Aorta (tissue), 5 donors: ENCODE results near the gene IFNGR2. TPM values are rescaled to one million over a fixed set of nuclear protein-coding genes. Genes with fewer than 3 reads are reported as not detected.
"Not testable (repeated sequence)": the region's sequence is repeated elsewhere in the genome, so short reads cannot be mapped to it uniquely, and the experiment has no call there.

ENCODE experiments used
- ATAC-seq: fragments of 200-7000 bp; cut with Tn5 transposase; one replicate; pipeline ENCODE4 v1.9.1; 2022; ENCODE audit warnings: moderate library complexity; ENCODE audit not compliant: low FRiP score
- DNase-seq, 2 donors: peaks; one replicate each; pipeline ENCODE4 v3.0.0-alpha.2; 2020
- H3K27ac ChIP-seq, 2 donors: one replicate each; pipeline ENCODE4 v1.5.1; 2013; ENCODE audit warnings: low read length in 2 of 2, mild to moderate bottlenecking in 2 of 2, moderate library complexity in 2 of 2, control low read depth in 1 of 2, inconsistent platforms in 1 of 2, low read depth in 1 of 2
- H3K27me3 ChIP-seq, 2 donors: one replicate each; pipeline ENCODE4 v1.6.1; 2013; ENCODE audit warnings: control low read depth in 1 of 2, low read length in 1 of 2, mild to moderate bottlenecking in 1 of 2, moderate library complexity in 1 of 2; ENCODE audit not compliant: insufficient read depth in 2 of 2, control insufficient read depth in 1 of 2
- H3K36me3 ChIP-seq, 2 donors: one replicate each; pipeline ENCODE4 v1.6.1; 2013; ENCODE audit warnings: control low read depth in 1 of 2, low read length in 1 of 2, mild to moderate bottlenecking in 1 of 2; ENCODE audit not compliant: insufficient read depth in 2 of 2, control insufficient read depth in 1 of 2
- H3K4me1 ChIP-seq, 2 donors: one replicate each; pipeline ENCODE4 v1.6.1; 2013; ENCODE audit warnings: low read length in 2 of 2, control low read depth in 1 of 2, mild to moderate bottlenecking in 1 of 2, moderate library complexity in 1 of 2; ENCODE audit not compliant: insufficient read depth in 2 of 2, control insufficient read depth in 1 of 2
- H3K4me3 ChIP-seq, 2 donors: one replicate each; pipeline ENCODE4 v1.5.1; 2013; ENCODE audit warnings: low read length in 2 of 2, control low read depth in 1 of 2, mild to moderate bottlenecking in 1 of 2
- H3K9me3 ChIP-seq: one replicate; pipeline ENCODE4 v1.6.1; 2013; ENCODE audit warnings: mild to moderate bottlenecking, low read length; ENCODE audit not compliant: control insufficient read depth
- WGBS, 2 donors: extraction: QIAGEN DNeasy Blood & Tissue Kit; methylation state at CpG; one replicate each; pipeline ENCODE4 v1.1.7; 2013; 5-methylcytosine and 5-hydroxymethylcytosine counted together
- intact Hi-C, 2 donors: fragments of 100-400 bp; cut with DNase I; formaldehyde crosslinking; loops; one replicate each; pipeline versions ENCODE4 v1.14.2 to v1.15.0; 2022
- polyA plus RNA-seq, 2 donors: library from polyadenylated mRNA; stranded (reverse); fragments of 200-250 nt; gene quantifications; one replicate each; pipeline ENCODE4 v1.2.3, GENCODE V29; 2013
- total RNA-seq, 2 donors: library from RNA; stranded (reverse); fragmentation: NEBNext Ultra II Directional; extraction: Animal tissue kit (Norgen Biotek cat#: 25700); gene quantifications; one replicate each; pipeline ENCODE4 v1.2.1, GENCODE V29; 2021
- donor health status: healthy with polysubstance abuse.
- donor health status: Bipolar disorder and iron deficiency.
- donor health status: DM: no; HTN: no; CAD: no.
- donor health status: DM: no; HTN: no; CAD: no.
- donor health status: DM: yes; HTN: yes; CAD: no.

The IFNGR2 gene
- total and polyA plus RNA-seq, 4 donors: 54.1 to 81.1 (median 62.7) TPM

DNA sequence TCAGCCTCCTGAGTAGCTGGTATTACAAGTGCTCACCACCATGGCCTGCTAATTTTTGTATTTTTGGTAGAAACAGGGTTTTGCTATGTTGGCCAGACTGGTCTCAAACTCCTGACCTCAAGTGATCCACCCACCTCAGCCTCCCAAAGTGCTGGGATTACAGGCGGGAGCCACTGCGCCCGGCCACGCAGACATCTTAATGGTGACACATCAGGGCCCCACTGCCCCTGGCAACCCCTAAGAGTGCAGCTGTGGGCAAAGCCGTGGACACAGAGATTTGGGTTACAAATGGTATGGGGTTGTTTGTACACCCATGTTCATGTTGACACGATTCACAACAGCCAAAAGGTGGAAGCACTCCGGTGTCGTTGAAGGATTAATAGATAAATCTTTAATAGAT, 29.8 kb downstream of the IFNGR2 start:
- whole genome bisulfite sequencing, 2 donors: 91 to 93% methylated on average over 8 of the region's 8 CpGs
- DNase-seq (no peak), ATAC-seq (no peak)
- no peaks in the 10 kb centered on the region for H3K9me3 ChIP-seq
- H3K27ac ChIP-seq: no peak overlapping the region
- intact Hi-C loops: no loop called here
- H3K36me3 ChIP-seq: peaks cover 3 to 7% of the 10 kb centered on the region in 2 donors
- no peaks in the 10 kb centered on the region for H3K27me3 ChIP-seq
- H3K4me3 ChIP-seq: no peak overlapping the region
- no peaks in the 10 kb centered on the region for H3K4me1 ChIP-seq

DNA sequence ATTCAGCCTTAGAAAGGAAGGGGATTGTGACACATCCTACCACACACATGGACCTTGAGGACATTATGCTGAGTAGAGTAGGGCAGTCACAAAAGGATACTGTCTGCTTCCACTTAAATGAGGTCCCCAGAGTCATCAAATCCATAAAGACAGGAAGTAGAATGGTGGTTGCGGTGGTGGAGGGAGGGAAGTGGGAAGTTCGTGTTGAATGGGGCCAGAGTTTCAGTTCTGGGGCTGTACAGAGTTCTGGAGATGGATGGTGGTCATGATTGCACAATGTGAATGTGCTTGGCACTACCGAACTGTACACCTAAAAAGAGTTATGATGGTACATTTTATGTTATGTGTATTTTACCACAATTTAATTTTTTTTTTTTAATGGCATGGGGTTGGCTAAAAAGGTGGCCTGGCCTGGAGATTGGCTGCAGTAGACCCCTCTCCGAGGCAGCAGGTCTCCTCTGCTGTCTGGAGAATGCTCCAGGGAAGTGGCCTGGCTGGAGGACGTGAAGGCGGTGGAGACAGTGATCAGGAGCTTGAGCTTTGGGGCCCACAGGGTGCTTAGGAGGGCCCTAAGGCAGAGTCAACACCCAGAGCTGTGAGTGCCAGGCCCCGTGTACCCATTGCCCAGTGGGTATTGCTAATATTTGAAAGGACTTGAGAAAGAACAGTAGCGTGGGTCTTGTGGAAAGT, 30.4 kb downstream of the IFNGR2 start:
- no peak for ATAC-seq
- Histone ChIP-seq H3K27me3 (no peaks in the 10 kb centered on the region), H3K27ac (peak overlapping the region in 1 of 2 donors; percentile 48), H3K9me3 (no peaks in the 10 kb centered on the region), H3K4me3 (no peak overlapping the region), H3K36me3 (peaks cover 3 to 7% of the 10 kb centered on the region in 2 donors), H3K4me1 (no peaks in the 10 kb centered on the region)
- intact Hi-C loops: no loop called here
- DNase-seq: no peak
- WGBS, 2 donors: 85 to 87% methylated on average over 8 of the region's 8 CpGs

DNA sequence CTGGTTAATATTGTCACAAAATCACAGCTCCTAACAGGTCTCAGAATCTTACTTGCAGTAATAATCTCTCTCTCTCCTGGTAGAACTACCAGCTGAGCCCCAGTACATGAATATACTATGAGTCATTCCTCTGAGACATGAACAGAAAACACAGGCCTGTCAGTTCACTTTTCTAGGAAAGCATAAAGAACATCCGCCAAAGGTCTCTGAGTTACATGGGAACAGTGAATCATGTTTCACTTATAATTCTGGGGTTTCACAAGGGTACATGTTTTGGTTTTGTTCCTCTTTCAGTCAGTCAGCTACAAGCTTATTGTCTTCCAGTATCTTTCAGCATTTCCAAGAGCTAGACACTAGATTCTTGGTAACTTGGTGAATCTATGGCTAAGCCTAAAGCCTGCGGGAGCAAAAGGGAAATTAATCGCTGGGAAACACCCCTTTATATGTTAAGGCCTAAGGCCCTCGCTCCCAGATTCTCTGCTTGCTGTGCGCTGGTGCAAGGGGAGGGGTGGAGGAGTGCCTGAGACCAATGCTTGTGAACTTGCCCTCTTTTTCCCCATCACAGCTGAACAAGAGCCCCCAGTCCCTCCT, 31.7 kb downstream of the IFNGR2 start:
- Histone ChIP-seq H3K9me3 (no peaks in the 10 kb centered on the region), H3K36me3 (peaks cover 3 to 7% of the 10 kb centered on the region in 2 donors), H3K4me1 (no peaks in the 10 kb centered on the region), H3K4me3 (no peak overlapping the region), H3K27ac (peak overlapping the region; percentile 84 to 97), H3K27me3 (no peaks in the 10 kb centered on the region)
- ATAC-seq (peak; percentile 87), DNase-seq (no peak)
- intact Hi-C loops: no loop called here
- WGBS, 2 donors: 49 to 51% methylated on average over 5 of the region's 5 CpGs

DNA sequence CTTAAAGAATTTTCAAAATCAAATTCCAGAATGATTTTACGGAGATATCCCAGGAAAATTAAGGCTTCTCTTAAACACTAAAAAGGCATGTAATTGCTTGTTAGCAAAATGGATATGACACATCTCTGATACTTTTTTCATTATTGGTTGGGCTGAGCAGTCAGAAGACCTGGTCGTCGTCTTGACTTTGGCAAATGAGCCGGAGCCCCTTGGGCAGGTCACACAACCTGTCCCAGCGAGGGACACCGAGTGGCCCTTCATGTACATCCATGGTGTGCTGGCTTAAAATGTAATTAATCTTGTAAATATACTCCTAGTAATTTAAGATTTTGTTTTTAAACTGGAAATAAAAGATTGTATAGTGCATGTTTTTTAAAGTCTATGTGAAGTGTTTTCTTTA, 33.9 kb downstream of the IFNGR2 start:
- peaks cover 3 to 7% of the 10 kb centered on the region in 2 donors for H3K36me3 ChIP-seq
- H3K9me3 ChIP-seq: no peaks in the 10 kb centered on the region
- intact Hi-C loops: no loop called here
- H3K27me3 ChIP-seq: no peaks in the 10 kb centered on the region
- WGBS, 2 donors: 64 to 75% methylated on average over 6 of the region's 6 CpGs
- H3K27ac ChIP-seq: no peak overlapping the region
- no peak for ATAC-seq
- no peak overlapping the region for H3K4me3 ChIP-seq
- H3K4me1 ChIP-seq: no peaks in the 10 kb centered on the region
- DNase-seq: no peak

GRCh38 chr21:33441489-33442477, 38.6 kb downstream of the IFNGR2 start:
- intact Hi-C loops: loop anchor here (2.0 to 10.0 kb wide), 3 partner anchors 81 to 239 kb away; partner anchors contain the start of gene IFNAR1 (in 1 of the 2)
- Histone ChIP-seq H3K27ac (peak overlapping the region in 1 of 2 donors; percentile 5), H3K4me1 (no peaks in the 10 kb centered on the region), H3K27me3 (no peaks in the 10 kb centered on the region), H3K36me3 (peaks cover 0 to 3% of the 10 kb centered on the region in 2 donors), H3K9me3 (no peaks in the 10 kb centered on the region), H3K4me3 (no peak overlapping the region)
- WGBS, 2 donors: 52 to 55% methylated on average over 11 of the region's 11 CpGs
- DNase-seq (peak in 1 of 2 donors; percentile 68), ATAC-seq (peak; percentile 37)

GRCh38 chr21:33443194-33443593, 40.0 kb downstream of the IFNGR2 start:
- DNase-seq (no peak), ATAC-seq (no peak)
- Histone ChIP-seq H3K9me3 (no peaks in the 10 kb centered on the region), H3K27me3 (no peaks in the 10 kb centered on the region), H3K36me3 (peaks cover 0 to 3% of the 10 kb centered on the region in 2 donors), H3K4me1 (no peaks in the 10 kb centered on the region), H3K27ac (no peak overlapping the region), H3K4me3 (no peak overlapping the region)
- intact Hi-C loops: loop anchor here (2.0 to 10.0 kb wide), 3 partner anchors 82 to 241 kb away; partner anchors contain the start of gene IFNAR1 (in 1 of the 2)
- 78 to 85% methylated on average over 5 of the region's 5 CpGs for WGBS, 2 donors

DNA sequence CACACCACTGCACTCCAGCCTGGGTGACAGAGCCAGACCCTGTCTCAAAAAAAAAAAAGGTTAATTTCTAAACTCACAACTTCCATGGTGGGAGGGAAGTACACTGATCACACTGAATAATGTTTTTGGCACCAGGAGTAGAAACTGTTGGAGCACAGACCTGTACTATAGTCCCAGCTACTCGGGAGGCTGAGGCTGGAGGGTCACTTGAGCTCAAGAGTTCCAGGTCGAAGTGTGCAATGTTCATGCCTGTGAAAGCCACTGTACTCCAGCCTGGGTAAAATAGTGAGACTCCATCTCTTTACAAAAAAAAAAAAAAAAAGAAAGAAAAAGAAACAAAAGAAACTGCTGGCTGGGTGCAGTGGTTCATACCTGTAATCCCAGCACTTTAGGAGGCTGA, 41.3 kb downstream of the IFNGR2 start:
- intact Hi-C loops: loop anchor here (2.0 to 10.0 kb wide), 3 partner anchors 120 to 246 kb away; partner anchors contain the start of gene IFNAR1 (in 1 of the 2)
- Histone ChIP-seq H3K27ac (no peak overlapping the region), H3K4me3 (no peak overlapping the region), H3K9me3 (no peaks in the 10 kb centered on the region), H3K36me3 (peaks cover 0 to 3% of the 10 kb centered on the region in 2 donors), H3K4me1 (no peaks in the 10 kb centered on the region), H3K27me3 (no peaks in the 10 kb centered on the region)
- DNase-seq (no peak), ATAC-seq (no peak)
- 34 to 41% methylated on average over 2 of the region's 2 CpGs for WGBS, 2 donors

- intact Hi-C loops: loop anchor here (5.0 to 10.0 kb wide), 2 partner anchors 84 to 122 kb away; partner anchors contain the start of gene IFNAR1 (in 1 of the 2)
- not testable (repeated sequence) for H3K27me3 ChIP-seq, H3K9me3 ChIP-seq, H3K4me1 ChIP-seq, H3K36me3 ChIP-seq, DNase-seq, H3K27ac ChIP-seq, ATAC-seq, H3K4me3 ChIP-seq
- WGBS, 2 donors: 94 to 97% methylated on average over 6 of the region's 6 CpGs
Observed at GRCh38 chr21:33446620-33447019, 43.4 kb downstream of the IFNGR2 start.
